ENCODE data around the gene SCUBE1.

DNA sequence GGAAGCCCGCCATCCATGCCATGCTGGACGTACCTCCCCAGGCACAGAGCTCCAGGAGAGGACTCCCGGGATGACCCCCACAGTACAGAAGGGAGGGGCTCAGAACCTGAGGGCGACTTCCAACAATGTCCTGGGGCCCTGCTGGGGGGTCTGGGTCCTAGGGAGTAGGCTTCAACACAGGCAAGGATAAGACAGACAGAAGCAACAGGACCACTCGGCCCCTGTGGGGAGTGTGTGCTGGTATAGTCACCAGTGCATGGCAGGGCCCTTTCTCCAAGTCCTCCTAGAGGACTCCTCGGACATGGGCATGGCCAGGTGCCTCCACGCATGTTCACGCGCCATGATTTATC, 173.1 kb downstream of the SCUBE1 start:
- no peak for TF ChIP-seq USF1 (IDR thresholded peaks at IDR 0.05)
- TF ChIP-seq, protein P1, sequence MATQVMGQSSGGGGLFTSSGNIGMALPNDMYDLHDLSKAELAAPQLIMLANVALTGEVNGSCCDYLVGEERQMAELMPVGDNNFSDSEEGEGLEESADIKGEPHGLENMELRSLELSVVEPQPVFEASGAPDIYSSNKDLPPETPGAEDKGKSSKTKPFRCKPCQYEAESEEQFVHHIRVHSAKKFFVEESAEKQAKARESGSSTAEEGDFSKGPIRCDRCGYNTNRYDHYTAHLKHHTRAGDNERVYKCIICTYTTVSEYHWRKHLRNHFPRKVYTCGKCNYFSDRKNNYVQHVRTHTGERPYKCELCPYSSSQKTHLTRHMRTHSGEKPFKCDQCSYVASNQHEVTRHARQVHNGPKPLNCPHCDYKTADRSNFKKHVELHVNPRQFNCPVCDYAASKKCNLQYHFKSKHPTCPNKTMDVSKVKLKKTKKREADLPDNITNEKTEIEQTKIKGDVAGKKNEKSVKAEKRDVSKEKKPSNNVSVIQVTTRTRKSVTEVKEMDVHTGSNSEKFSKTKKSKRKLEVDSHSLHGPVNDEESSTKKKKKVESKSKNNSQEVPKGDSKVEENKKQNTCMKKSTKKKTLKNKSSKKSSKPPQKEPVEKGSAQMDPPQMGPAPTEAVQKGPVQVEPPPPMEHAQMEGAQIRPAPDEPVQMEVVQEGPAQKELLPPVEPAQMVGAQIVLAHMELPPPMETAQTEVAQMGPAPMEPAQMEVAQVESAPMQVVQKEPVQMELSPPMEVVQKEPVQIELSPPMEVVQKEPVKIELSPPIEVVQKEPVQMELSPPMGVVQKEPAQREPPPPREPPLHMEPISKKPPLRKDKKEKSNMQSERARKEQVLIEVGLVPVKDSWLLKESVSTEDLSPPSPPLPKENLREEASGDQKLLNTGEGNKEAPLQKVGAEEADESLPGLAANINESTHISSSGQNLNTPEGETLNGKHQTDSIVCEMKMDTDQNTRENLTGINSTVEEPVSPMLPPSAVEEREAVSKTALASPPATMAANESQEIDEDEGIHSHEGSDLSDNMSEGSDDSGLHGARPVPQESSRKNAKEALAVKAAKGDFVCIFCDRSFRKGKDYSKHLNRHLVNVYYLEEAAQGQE (IDR thresholded peaks at IDR 0.05; ENCODE audit: low read depth) = no peak
- no peak for TF ChIP-seq TAF1 (IDR thresholded peaks at IDR 0.05; ENCODE audit: low read depth)
- TF ChIP-seq EGR1 (IDR thresholded peaks at IDR 0.05) = no peak
- TF ChIP-seq RAD21 (IDR thresholded peaks at IDR 0.05; ENCODE audit: low read depth) = no peak
